HuH-7.5 (cell line): ENCODE results near the gene ANKRD13A.
"Not testable (repeated sequence)": the region's sequence is repeated elsewhere in the genome, so short reads cannot be mapped to it uniquely, and the experiment has no call there.

ENCODE experiments used
- DNase-seq: peaks from one replicate; pipeline ENCODE4 v3.0.0; 2011; ENCODE audit warnings: low spot score

The ANKRD13A gene

GRCh38 chr12:110007881-110008280 lies 8.7 kb downstream of the ANKRD13A start:
- no peak for DNase-seq

- DNase-seq = not testable (repeated sequence)
Measured at GRCh38 chr12:110008681-110009398, 9.6 kb downstream of the ANKRD13A start.

- DNase-seq = no peak
Measured at GRCh38 chr12:110010853-110011723, 11.9 kb downstream of the ANKRD13A start.

DNA sequence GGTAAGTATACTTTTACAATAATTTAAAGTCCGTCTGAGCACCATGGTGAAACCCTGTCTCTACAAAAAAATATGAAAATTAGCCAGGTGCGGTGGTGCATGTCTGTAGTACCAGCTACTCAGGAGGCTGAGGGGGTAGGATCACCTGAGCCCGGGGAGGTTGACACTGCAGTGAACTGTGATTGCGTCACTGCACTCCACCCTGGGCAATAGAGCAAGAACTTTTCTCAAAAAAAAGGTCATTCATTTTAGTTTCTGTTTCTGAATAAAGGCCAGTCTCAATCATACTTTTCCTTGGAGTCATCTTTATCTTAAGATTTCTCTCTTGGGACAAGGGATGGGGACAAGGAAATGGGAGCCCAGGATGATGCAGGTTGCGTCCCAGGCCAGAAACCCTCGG lies 12.9 kb downstream of the ANKRD13A start:
- no peak for DNase-seq

DNA sequence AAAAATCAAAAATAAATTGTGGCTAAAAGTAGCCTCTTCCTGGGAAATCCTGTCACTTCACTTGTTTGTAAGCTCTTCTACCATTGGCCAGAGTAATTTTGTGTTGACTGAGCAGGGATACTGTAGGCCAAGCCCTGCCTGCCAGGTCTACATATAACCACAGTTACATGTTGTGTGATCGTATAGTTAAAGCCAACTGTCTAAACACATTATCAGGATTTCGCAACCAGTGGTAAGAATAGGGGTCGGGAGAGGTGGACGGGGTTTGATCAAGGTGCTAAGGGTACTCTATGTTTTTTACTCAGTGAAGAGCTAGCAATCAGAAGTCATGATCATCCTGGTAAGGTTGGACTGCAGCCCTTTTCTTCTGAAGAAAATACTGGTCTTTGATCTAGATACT lies 13.4 kb downstream of the ANKRD13A start:
- DNase-seq = no peak

- DNase-seq = no peak
Measured at GRCh38 chr12:110015132-110015531, 15.9 kb downstream of the ANKRD13A start.

GRCh38 chr12:110020956-110021355 lies 21.7 kb downstream of the ANKRD13A start:
- DNase-seq = no peak

- no peak for DNase-seq
Measured at GRCh38 chr12:110023059-110023980, 24.1 kb downstream of the ANKRD13A start.

GRCh38 chr12:110024051-110024450 lies 24.8 kb downstream of the ANKRD13A start:
- no peak for DNase-seq

- DNase-seq = no peak
Measured at GRCh38 chr12:110028323-110028722, 29.1 kb downstream of the ANKRD13A start.

- DNase-seq = no peak
Measured at GRCh38 chr12:110029290-110029815, 30.1 kb downstream of the ANKRD13A start.

DNA sequence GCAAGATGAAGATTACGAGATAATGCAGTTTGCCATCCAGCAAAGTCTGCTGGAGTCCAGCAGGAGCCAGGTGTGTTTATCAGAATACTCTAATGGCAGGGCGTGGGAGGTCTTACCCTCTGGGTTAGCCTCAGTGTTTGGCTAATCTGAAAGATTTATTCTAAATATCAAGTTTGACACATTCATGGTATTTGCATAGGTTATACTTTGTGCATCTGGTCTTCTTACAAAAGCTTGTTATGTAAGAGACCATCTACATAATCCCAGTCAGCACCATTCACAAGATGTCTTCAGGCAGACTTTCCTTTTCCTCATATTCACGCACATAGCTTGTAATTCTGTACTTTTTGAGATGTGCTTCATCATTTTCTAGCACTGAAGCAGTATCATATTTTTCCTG lies 34.7 kb downstream of the ANKRD13A start:
- DNase-seq = no peak

- DNase-seq = no peak
Measured at GRCh38 chr12:110035534-110036104, 36.4 kb downstream of the ANKRD13A start.

DNA sequence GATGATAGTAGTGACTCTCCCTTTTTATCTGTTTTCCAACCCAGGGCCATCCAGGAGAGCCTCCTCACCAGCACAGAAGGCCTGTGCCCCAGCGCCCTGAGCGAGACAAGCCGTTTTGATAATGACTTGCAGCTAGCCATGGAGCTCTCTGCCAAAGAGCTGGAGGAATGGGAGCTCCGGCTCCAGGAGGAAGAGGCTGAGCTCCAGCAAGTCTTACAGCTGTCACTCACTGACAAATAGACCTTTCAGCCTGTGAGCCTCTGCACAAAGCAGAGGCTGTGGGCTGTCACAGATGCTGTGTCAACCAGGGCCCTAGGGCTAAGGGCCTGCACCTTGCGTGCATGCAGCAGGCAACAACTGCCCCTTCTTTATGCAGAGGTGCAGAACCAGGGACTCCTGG lies 38.1 kb downstream of the ANKRD13A start:
- DNase-seq = no peak

- DNase-seq = no peak
Measured at GRCh38 chr12:110038741-110039084, 39.5 kb downstream of the ANKRD13A start.

- peak; percentile 63 for DNase-seq
Measured at GRCh38 chr12:110039085-110039807, 40.0 kb downstream of the ANKRD13A start.

DNA sequence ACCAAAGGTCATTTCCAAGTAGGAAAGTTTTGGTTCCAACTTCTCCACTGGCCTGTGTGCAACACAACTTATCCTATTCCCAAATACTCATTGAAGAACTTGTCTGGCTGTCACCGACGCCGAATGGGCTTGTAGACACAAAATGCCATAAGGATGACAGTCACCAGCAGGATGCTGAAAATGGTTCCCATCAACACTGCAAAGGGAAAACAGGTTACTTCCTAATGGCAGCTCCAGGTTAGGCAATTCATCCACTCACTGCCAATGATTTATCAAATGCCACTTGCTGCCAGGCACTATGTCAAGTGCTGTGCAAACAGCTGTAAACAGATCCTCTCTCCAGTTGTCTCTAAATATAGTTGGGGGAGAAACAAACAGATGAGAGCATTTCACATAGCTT lies 43.0 kb downstream of the ANKRD13A start:
- DNase-seq = no peak

- DNase-seq = no peak
Measured at GRCh38 chr12:110046451-110047187, 47.4 kb downstream of the ANKRD13A start.

GRCh38 chr12:110047297-110047940 lies 48.2 kb downstream of the ANKRD13A start:
- no peak for DNase-seq
